Measurements from ENCODE around the gene CNTNAP5. TPM values are rescaled to one million over a fixed set of nuclear protein-coding genes. Genes with fewer than 3 reads are reported as not detected.

CNTNAP5 gene
- total RNA-seq, 1 experiment from 2014 or later = not detected

DNA sequence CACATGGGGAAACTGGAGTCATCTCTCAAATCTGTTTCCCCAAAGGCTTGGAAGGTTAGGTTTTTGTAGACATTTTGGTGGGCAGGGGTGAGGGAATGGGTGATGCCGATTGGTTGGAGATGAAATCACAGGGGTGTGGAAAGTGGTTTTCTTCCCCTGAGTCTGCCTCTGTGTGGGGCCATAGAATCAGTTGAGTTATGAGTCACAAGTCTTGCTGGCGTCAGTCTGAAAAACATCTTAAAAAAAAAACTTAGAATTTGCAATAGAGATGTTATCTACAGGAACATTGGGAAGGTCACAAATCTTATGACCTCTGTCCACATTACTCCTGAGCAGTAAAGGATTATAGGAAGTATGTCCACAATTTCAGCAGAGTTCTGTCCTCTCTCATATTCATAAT lies 314.6 kb downstream of the CNTNAP5 start:
- BruUV-seq (replicated peaks) = no TSS peak
- no peak overlapping the region for H3K4me3 Mint-ChIP-seq (ENCODE audit: unreplicated experiment)
- DNase-seq (ENCODE audit: unreplicated experiment) = peak; percentile 8
- H3K27ac Mint-ChIP-seq (ENCODE audit: low read depth, unreplicated experiment) = peak overlapping the region; percentile 47
- TF ChIP-seq, protein P1, sequence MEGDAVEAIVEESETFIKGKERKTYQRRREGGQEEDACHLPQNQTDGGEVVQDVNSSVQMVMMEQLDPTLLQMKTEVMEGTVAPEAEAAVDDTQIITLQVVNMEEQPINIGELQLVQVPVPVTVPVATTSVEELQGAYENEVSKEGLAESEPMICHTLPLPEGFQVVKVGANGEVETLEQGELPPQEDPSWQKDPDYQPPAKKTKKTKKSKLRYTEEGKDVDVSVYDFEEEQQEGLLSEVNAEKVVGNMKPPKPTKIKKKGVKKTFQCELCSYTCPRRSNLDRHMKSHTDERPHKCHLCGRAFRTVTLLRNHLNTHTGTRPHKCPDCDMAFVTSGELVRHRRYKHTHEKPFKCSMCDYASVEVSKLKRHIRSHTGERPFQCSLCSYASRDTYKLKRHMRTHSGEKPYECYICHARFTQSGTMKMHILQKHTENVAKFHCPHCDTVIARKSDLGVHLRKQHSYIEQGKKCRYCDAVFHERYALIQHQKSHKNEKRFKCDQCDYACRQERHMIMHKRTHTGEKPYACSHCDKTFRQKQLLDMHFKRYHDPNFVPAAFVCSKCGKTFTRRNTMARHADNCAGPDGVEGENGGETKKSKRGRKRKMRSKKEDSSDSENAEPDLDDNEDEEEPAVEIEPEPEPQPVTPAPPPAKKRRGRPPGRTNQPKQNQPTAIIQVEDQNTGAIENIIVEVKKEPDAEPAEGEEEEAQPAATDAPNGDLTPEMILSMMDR (IDR thresholded peaks at IDR 0.05; ENCODE audit: unreplicated experiment) = no peak
- H3K36me3 Mint-ChIP-seq (ENCODE audit: insufficient read depth, unreplicated experiment) = no peaks in the 10 kb centered on the region
- intact Hi-C loops (cut with micrococcal nuclease) = no loop called here
- H3K9me3 Mint-ChIP-seq (ENCODE audit: unreplicated experiment) = peaks cover 11% of the 10 kb centered on the region
- peaks cover 10% of the 10 kb centered on the region for H3K4me1 Mint-ChIP-seq (ENCODE audit: insufficient read depth, unreplicated experiment)
- ChIA-PET CTCF (no interaction called here), POLR2A (interaction anchor here (0.7 kb wide), 1 partner anchor 1336 kb away, joined by 3 read pairs; no protein-coding TSS in a partner anchor)
- H3K27me3 Mint-ChIP-seq (ENCODE audit: insufficient read depth, unreplicated experiment) = no peaks in the 10 kb centered on the region

DNA sequence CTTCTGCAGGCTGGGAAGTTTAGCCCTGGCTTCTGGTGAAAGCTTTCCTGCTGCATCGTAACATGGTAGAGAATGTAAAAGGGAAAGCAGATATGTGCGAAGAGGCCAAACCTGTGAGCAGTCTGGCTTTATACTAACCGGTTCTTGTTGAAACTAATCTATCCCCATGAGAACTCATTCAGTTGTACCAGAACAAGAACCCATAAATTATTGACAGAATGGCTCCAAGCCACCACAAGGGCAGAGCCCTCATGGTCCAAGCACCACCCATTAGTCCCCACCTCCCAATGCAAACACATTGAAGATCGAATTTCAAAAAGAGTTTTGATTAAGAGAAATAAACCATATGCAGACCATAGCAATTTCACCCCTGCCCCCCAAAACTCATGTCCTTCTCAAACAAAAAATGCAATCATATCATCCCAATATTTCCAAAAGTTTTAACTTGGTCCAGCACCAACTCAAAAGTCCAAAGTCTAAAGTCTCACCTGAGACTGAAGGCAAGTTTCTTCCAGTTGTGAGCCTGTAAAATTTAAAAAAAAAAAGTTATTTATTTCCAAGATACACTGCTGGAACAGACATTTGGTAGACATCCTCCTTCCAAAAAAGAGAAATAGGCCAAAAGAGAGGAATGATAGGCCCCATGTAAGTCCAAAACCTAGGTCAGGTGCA lies 318.9 kb downstream of the CNTNAP5 start:
- TF ChIP-seq, protein P1 (IDR thresholded peaks at IDR 0.05; ENCODE audit: unreplicated experiment) = no peak
- ChIA-PET CTCF (no interaction called here), POLR2A (no interaction called here)
- intact Hi-C loops (cut with micrococcal nuclease) = no loop called here
- no peak for DNase-seq (ENCODE audit: unreplicated experiment)
- BruUV-seq (replicated peaks) = no TSS peak
- Mint-ChIP-seq H3K4me1 (ENCODE audit: insufficient read depth, unreplicated experiment) (peaks cover 10% of the 10 kb centered on the region), H3K27ac (ENCODE audit: low read depth, unreplicated experiment) (no peak overlapping the region), H3K27me3 (ENCODE audit: insufficient read depth, unreplicated experiment) (no peaks in the 10 kb centered on the region), H3K9me3 (ENCODE audit: unreplicated experiment) (peaks cover 10% of the 10 kb centered on the region), H3K36me3 (ENCODE audit: insufficient read depth, unreplicated experiment) (no peaks in the 10 kb centered on the region), H3K4me3 (ENCODE audit: unreplicated experiment) (no peak overlapping the region)

DNA sequence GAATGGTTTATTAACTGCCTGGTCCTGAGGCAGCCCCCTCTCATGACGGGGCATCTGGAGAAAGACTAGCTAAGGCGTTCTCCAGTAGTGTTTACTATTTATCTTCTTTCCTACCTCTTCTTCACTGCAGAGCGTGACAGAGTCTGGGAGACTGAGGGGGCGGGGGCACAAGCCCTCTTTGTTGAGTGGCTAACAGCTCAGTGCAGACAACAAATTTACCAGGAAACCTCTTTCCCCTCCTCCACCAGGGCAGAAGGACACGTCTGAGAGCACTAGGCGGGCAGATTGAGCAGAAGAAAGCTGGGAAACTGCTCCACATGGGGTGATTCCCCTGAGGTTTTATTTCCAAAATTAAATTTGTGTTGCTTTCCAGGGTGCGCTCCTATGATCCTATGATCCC lies 322.1 kb downstream of the CNTNAP5 start:
- no TSS peak for BruUV-seq (replicated peaks)
- CTCF ChIA-PET = interaction anchor here (0.6 kb wide), 1 partner anchor 316 kb away, joined by 3 read pairs; no protein-coding TSS in a partner anchor
- DNase-seq (ENCODE audit: unreplicated experiment) = no peak
- Mint-ChIP-seq H3K4me3 (ENCODE audit: unreplicated experiment) (no peak overlapping the region), H3K27me3 (ENCODE audit: insufficient read depth, unreplicated experiment) (no peaks in the 10 kb centered on the region), H3K36me3 (ENCODE audit: insufficient read depth, unreplicated experiment) (no peaks in the 10 kb centered on the region), H3K4me1 (ENCODE audit: insufficient read depth, unreplicated experiment) (no peaks in the 10 kb centered on the region), H3K9me3 (ENCODE audit: unreplicated experiment) (no peaks in the 10 kb centered on the region), H3K27ac (ENCODE audit: low read depth, unreplicated experiment) (no peak overlapping the region)
- POLR2A ChIA-PET = no interaction called here
- intact Hi-C loops (cut with micrococcal nuclease) = no loop called here
- TF ChIP-seq, protein P1 (IDR thresholded peaks at IDR 0.05; ENCODE audit: unreplicated experiment) = no peak

DNA sequence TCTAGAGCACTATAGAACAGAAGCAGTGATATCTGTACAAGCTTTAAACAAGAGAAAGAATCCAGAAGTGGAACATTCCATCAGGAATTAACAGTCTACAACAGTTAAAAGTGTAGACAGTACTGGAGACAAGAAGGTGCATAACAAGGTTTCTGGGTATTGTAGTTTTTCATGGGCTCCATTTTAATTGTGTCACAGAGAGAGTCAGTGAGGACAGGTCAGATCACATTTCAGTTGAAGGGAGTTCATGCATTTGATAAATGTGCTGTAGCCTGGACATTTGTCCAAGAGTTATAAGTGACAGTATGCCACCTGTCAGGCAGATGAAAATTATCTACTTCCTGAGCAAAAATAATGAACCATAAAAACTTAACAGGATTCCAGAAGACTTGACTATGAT lies 328.6 kb downstream of the CNTNAP5 start:
- Mint-ChIP-seq H3K4me1 (ENCODE audit: insufficient read depth, unreplicated experiment) (no peaks in the 10 kb centered on the region), H3K27ac (ENCODE audit: low read depth, unreplicated experiment) (no peak overlapping the region), H3K4me3 (ENCODE audit: unreplicated experiment) (no peak overlapping the region), H3K27me3 (ENCODE audit: insufficient read depth, unreplicated experiment) (no peaks in the 10 kb centered on the region), H3K9me3 (ENCODE audit: unreplicated experiment) (no peaks in the 10 kb centered on the region), H3K36me3 (ENCODE audit: insufficient read depth, unreplicated experiment) (no peaks in the 10 kb centered on the region)
- intact Hi-C loops (cut with micrococcal nuclease) = no loop called here
- no peak for DNase-seq (ENCODE audit: unreplicated experiment)
- no TSS peak for BruUV-seq (replicated peaks)
- CTCF ChIA-PET = no interaction called here
- POLR2A ChIA-PET = no interaction called here
- TF ChIP-seq, protein P1 (IDR thresholded peaks at IDR 0.05; ENCODE audit: unreplicated experiment) = no peak
